WTC11 (cell line): ENCODE measurements around the gene AKAP9. TPM values are rescaled to one million over a fixed set of nuclear protein-coding genes. Genes with fewer than 3 reads are reported as not detected.

Experiments used
- ATAC-seq: fragments of 200-7000 bp; cut with Tn5 transposase; 2 replicates; pipeline ENCODE4 v1.10.0; 2021; ENCODE audit warnings: mild to moderate bottlenecking, moderate library complexity
- CTCF ChIA-PET: fragments of 300-600 bp; sonication (Branson Sonifier 250); formaldehyde crosslinking; loops from one replicate; lab custom pipeline; 2021; ENCODE audit warnings: antibody characterized with exemption; lab: Charles Lee
- POLR2A ChIA-PET: fragments of 350-600 bp; sonication (Branson Sonifier 250); formaldehyde crosslinking; loops from one replicate; lab custom pipeline; 2021; ENCODE audit warnings: antibody characterized with exemption; lab: Charles Lee
- DNase-seq: peaks from one replicate; pipeline ENCODE4 v3.0.0; 2021; ENCODE audit warnings: low spot score
- H3K27ac Mint-ChIP-seq: 2 replicates; pipeline ENCODE4 v1.8.0; 2021; ENCODE audit warnings: mixed read lengths
- H3K27me3 Mint-ChIP-seq: 2 replicates; pipeline ENCODE4 v1.8.0; 2021; ENCODE audit warnings: low read depth, mild to moderate bottlenecking, moderate library complexity, mixed read lengths
- H3K36me3 Mint-ChIP-seq: 2 replicates; pipeline ENCODE4 v1.8.0; 2021; ENCODE audit warnings: mixed read lengths
- H3K4me1 Mint-ChIP-seq: 2 replicates; pipeline ENCODE4 v1.8.0; 2022; ENCODE audit warnings: mixed read lengths
- H3K4me3 Mint-ChIP-seq: 2 replicates; pipeline ENCODE4 v1.8.0; 2021; ENCODE audit warnings: mild to moderate bottlenecking, moderate library complexity, mixed read lengths
- H3K9me3 Mint-ChIP-seq: 2 replicates; pipeline ENCODE4 v1.8.0; 2021; ENCODE audit warnings: mixed read lengths
- ARID4B ChIP-seq: sonication (generic); formaldehyde crosslinking; IDR thresholded peaks from 2 replicates; pipeline ENCODE4 v1.8.0; 2023; ENCODE audit warnings: missing genetic modification reagents, mild to moderate bottlenecking, borderline replicate concordance
- ATF6 ChIP-seq: sonication (generic); formaldehyde crosslinking; IDR thresholded peaks from 2 replicates; pipeline ENCODE4 v1.8.1; 2023; ENCODE audit warnings: mild to moderate bottlenecking, missing genetic modification reagents
- ERG ChIP-seq: fragments of 250-450 bp; sonication (Bioruptor Pico); IDR thresholded peaks from 2 replicates; pipeline ENCODE4 v1.8.0; 2021; ENCODE audit warnings: mild to moderate bottlenecking
- FOXJ3 ChIP-seq: sonication (generic); formaldehyde crosslinking; IDR thresholded peaks from 2 replicates; pipeline ENCODE4 v1.9.0; 2021; ENCODE audit warnings: missing genetic modification reagents, mild to moderate bottlenecking, borderline replicate concordance
- FOXP1 ChIP-seq: sonication (generic); formaldehyde crosslinking; IDR thresholded peaks from 2 replicates; pipeline ENCODE4 v1.8.0; 2022; ENCODE audit warnings: missing genetic modification reagents, mild to moderate bottlenecking, moderate library complexity, borderline replicate concordance
- MXD4 ChIP-seq: fragments of 250-450 bp; sonication (Bioruptor Pico); IDR thresholded peaks from 2 replicates; pipeline ENCODE4 v1.8.0; 2021; ENCODE audit warnings: mild to moderate bottlenecking, moderate library complexity, borderline replicate concordance
- MYBL2 ChIP-seq: sonication (generic); formaldehyde crosslinking; IDR thresholded peaks from 2 replicates; pipeline ENCODE4 v1.8.1; 2023; ENCODE audit warnings: mild to moderate bottlenecking, moderate library complexity, missing genetic modification reagents
- NFATC4 ChIP-seq: fragments of 250-450 bp; sonication (Bioruptor Pico); IDR thresholded peaks from 2 replicates; pipeline ENCODE4 v1.9.0; 2021; ENCODE audit warnings: mild to moderate bottlenecking
- OVOL2 ChIP-seq: fragments of 250-450 bp; sonication (Bioruptor Pico); IDR thresholded peaks from 2 replicates; pipeline ENCODE4 v1.9.0; 2021; ENCODE audit warnings: mild to moderate bottlenecking, borderline replicate concordance
- PRRX2 ChIP-seq: fragments of 250-450 bp; sonication (Bioruptor Pico); IDR thresholded peaks from 2 replicates; pipeline ENCODE4 v1.8.0; 2021; ENCODE audit warnings: mild to moderate bottlenecking
- SMAD3 ChIP-seq: sonication (generic); formaldehyde crosslinking; IDR thresholded peaks from 2 replicates; pipeline ENCODE4 v1.8.0; 2022; ENCODE audit warnings: missing genetic modification reagents, mild to moderate bottlenecking, borderline replicate concordance
- TEAD4 ChIP-seq: sonication (generic); formaldehyde crosslinking; IDR thresholded peaks from 2 replicates; pipeline ENCODE4 v1.8.0; 2022; ENCODE audit warnings: mild to moderate bottlenecking, missing genetic modification reagents
- ZBTB43 ChIP-seq: sonication (generic); formaldehyde crosslinking; IDR thresholded peaks from 2 replicates; pipeline ENCODE4 v1.8.1; 2023; ENCODE audit warnings: mild to moderate bottlenecking, missing genetic modification reagents
- ZMAT4 ChIP-seq: fragments of 250-450 bp; sonication (Bioruptor Pico); IDR thresholded peaks from 2 replicates; pipeline ENCODE4 v1.9.0; 2021; ENCODE audit warnings: mild to moderate bottlenecking
- ZSCAN18 ChIP-seq: fragments of 250-450 bp; sonication (Bioruptor Pico); IDR thresholded peaks from 2 replicates; pipeline ENCODE4 v2.1.2; 2022; ENCODE audit warnings: mild to moderate bottlenecking, moderate library complexity
- total RNA-seq: library from RNA; stranded (reverse); gene quantifications from 3 replicates; pipeline ENCODE4 v1.2.3, GENCODE V29; 2021

The AKAP9 gene
- total RNA-seq, 1 experiment from 2014 or later: 35.2 TPM

GRCh38 chr7:91974066-91974465 is 33.4 kb downstream of the AKAP9 start:
- ChIA-PET POLR2A (no interaction called here), CTCF (no interaction called here)
- no peak for ATAC-seq
- no peaks in the 10 kb centered on the region for H3K27me3 Mint-ChIP-seq
- no peak for DNase-seq
- TF ChIP-seq MXD4 (CRISPR knock-in tag) (no peak), TEAD4 (CRISPR knock-in tag) (no peak), SMAD3 (CRISPR knock-in tag) (no peak), FOXJ3 (no peak), ZBTB43 (no peak), ZSCAN18 (CRISPR knock-in tag) (no peak), NFATC4 (CRISPR knock-in tag) (no peak), ATF6 (CRISPR knock-in tag) (no peak), ARID4B (CRISPR knock-in tag) (no peak), ZMAT4 (CRISPR knock-in tag) (no peak), ERG (CRISPR knock-in tag) (no peak)
- H3K27ac Mint-ChIP-seq: no peak overlapping the region
- no peaks in the 10 kb centered on the region for H3K36me3 Mint-ChIP-seq
- H3K4me1 Mint-ChIP-seq: peaks cover 14% of the 10 kb centered on the region
- no peak overlapping the region for H3K4me3 Mint-ChIP-seq
- no peaks in the 10 kb centered on the region for H3K9me3 Mint-ChIP-seq

GRCh38 chr7:91976743-91977142 is 36.1 kb downstream of the AKAP9 start:
- no peak for TF ChIP-seq OVOL2 (CRISPR knock-in tag)
- no peak for TF ChIP-seq PRRX2 (CRISPR knock-in tag)
- TF ChIP-seq MYBL2 (CRISPR knock-in tag): no peak
- TF ChIP-seq FOXP1 (CRISPR knock-in tag): no peak
- TF ChIP-seq, all 79 proteins: peak for 0
- H3K36me3 Mint-ChIP-seq: peaks cover under 1% of the 10 kb centered on the region
- no peak overlapping the region for H3K27ac Mint-ChIP-seq
- no peak overlapping the region for H3K4me3 Mint-ChIP-seq
- ChIA-PET POLR2A (no interaction called here), CTCF (no interaction called here)
- no peaks in the 10 kb centered on the region for H3K27me3 Mint-ChIP-seq
- no peaks in the 10 kb centered on the region for H3K9me3 Mint-ChIP-seq
- H3K4me1 Mint-ChIP-seq: no peaks in the 10 kb centered on the region
- ATAC-seq: no peak
- no peak for DNase-seq
